WERI-Rb-1 (cell line): Measurements from ENCODE around the gene ARHGEF4.

Source experiments
- DNase-seq: peaks from one replicate; pipeline ENCODE4 v3.0.0-alpha.2; 2020
- H3K27ac ChIP-seq: fragments of 250-450 bp; sonication (Bioruptor Pico); 2 replicates; pipeline ENCODE4 v1.5.1; 2020; ENCODE audit warnings: mild to moderate bottlenecking, moderate library complexity
- H3K27me3 ChIP-seq: fragments of 250-450 bp; sonication (Bioruptor Pico); 2 replicates; pipeline ENCODE4 v1.5.1; 2021; ENCODE audit warnings: mild to moderate bottlenecking, low read depth, moderate library complexity; ENCODE audit not compliant: insufficient read depth, severe bottlenecking
- H3K36me3 ChIP-seq: fragments of 250-450 bp; sonication (Bioruptor Pico); 2 replicates; pipeline ENCODE4 v1.5.1; 2020; ENCODE audit warnings: mild to moderate bottlenecking, moderate library complexity
- H3K4me3 ChIP-seq: 2 replicates; pipeline ENCODE4 v1.5.1; 2011; ENCODE audit warnings: low read depth, mild to moderate bottlenecking, control low read depth, low read length
- H3K9me3 ChIP-seq: fragments of 250-450 bp; sonication (Bioruptor Pico); 2 replicates; pipeline ENCODE4 v1.5.1; 2021; ENCODE audit warnings: mild to moderate bottlenecking, moderate library complexity; ENCODE audit not compliant: severe bottlenecking
- CTCF ChIP-seq: IDR thresholded peaks from 2 replicates; pipeline ENCODE4 v1.5.1; 2011; ENCODE audit warnings: low read depth, mild to moderate bottlenecking, control low read depth, inconsistent platforms, low read length

Gene ARHGEF4

GRCh38 chr2:130847776-130848525 is 11.2 kb downstream of the ARHGEF4 start:
- H3K27me3 ChIP-seq, result no peaks in the 10 kb centered on the region
- no peak for DNase-seq
- H3K9me3 ChIP-seq, result no peaks in the 10 kb centered on the region
- H3K36me3 ChIP-seq, result no peaks in the 10 kb centered on the region
- no peak for TF ChIP-seq CTCF
- H3K4me3 ChIP-seq, result no peak overlapping the region
- no peak overlapping the region for H3K27ac ChIP-seq

GRCh38 chr2:130848526-130849210 is 12.0 kb downstream of the ARHGEF4 start:
- Histone ChIP-seq H3K9me3 (no peaks in the 10 kb centered on the region), H3K36me3 (no peaks in the 10 kb centered on the region), H3K27me3 (no peaks in the 10 kb centered on the region), H3K27ac (no peak overlapping the region), H3K4me3 (no peak overlapping the region)
- DNase-seq, result no peak
- peak; percentile 35 for TF ChIP-seq CTCF

GRCh38 chr2:130849896-130850787 is 13.4 kb downstream of the ARHGEF4 start:
- H3K9me3 ChIP-seq, result no peaks in the 10 kb centered on the region
- no peak overlapping the region for H3K4me3 ChIP-seq
- no peak for TF ChIP-seq CTCF
- no peaks in the 10 kb centered on the region for H3K27me3 ChIP-seq
- no peak overlapping the region for H3K27ac ChIP-seq
- no peak for DNase-seq
- no peaks in the 10 kb centered on the region for H3K36me3 ChIP-seq

DNA sequence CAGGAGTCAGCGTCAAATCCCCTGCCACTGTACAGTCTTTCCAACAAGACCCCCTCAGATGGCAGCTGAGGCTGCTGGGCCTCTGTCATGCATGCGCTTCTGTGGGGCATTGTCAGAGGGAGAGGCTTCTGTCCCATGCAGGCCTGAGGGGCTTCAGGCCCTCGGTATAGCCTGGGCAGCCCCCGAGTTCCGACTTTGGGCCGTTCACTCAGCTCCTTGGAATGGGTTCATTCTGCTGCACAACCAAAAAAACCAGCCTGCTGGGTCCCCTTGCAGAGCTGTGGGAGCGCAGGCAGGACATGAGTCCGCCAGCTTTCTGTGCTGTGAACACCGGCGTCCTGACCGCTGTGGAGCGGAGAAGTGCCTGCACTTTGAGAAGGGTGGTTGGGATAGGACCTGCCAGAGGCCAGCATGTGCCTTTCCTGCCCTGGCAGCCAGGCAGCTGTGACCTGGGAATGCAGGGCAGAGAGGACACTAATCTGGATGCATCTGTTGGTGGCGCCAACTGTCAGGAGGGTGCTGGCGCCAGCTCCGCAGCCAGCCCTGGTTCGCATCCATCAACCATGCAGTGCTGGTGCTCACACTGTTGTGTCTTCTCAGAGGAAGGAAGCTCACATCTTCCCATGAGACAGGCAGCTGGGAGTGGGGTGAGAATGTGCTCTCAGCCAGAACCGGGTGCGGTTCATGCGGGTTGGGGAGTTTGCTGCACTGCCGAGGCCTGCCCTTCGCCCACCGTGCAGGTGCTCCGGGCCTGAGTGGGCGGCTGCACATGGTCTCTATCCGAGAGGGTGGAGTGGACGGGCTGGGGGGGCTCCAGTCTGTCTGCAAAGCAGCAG is 14.3 kb downstream of the ARHGEF4 start:
- DNase-seq, result no peak
- TF ChIP-seq CTCF, result no peak
- Histone ChIP-seq H3K36me3 (no peaks in the 10 kb centered on the region), H3K27ac (no peak overlapping the region), H3K27me3 (no peaks in the 10 kb centered on the region), H3K4me3 (no peak overlapping the region), H3K9me3 (no peaks in the 10 kb centered on the region)

- no peaks in the 10 kb centered on the region for H3K9me3 ChIP-seq
- DNase-seq, result no peak
- H3K36me3 ChIP-seq, result no peaks in the 10 kb centered on the region
- no peak for TF ChIP-seq CTCF
- no peak overlapping the region for H3K27ac ChIP-seq
- no peaks in the 10 kb centered on the region for H3K27me3 ChIP-seq
- no peak overlapping the region for H3K4me3 ChIP-seq
Observed at GRCh38 chr2:130851624-130852382, 15.1 kb downstream of the ARHGEF4 start.
